Large intestine (tissue), 3 donors: ENCODE results near the gene PHEX. TPM values are rescaled to one million over a fixed set of nuclear protein-coding genes. Genes with fewer than 3 reads are reported as not detected.

Source experiments
- DNase-seq, 2 donors: peaks; one replicate each; pipeline versions ENCODE4 v3.0.0 to v3.0.0-alpha.2; 2013
- H3K27ac ChIP-seq: one replicate; pipeline ENCODE4 v1.5.1; 2013; ENCODE audit warnings: low read length
- H3K27me3 ChIP-seq: 2 replicates; pipeline ENCODE4 v1.6.1; 2013; ENCODE audit warnings: low read length; ENCODE audit not compliant: control insufficient read depth, insufficient read depth
- H3K36me3 ChIP-seq: 2 replicates; pipeline ENCODE4 v1.6.1; 2013; ENCODE audit warnings: low read length; ENCODE audit not compliant: control insufficient read depth, insufficient read depth
- H3K4me1 ChIP-seq: one replicate; pipeline ENCODE4 v1.6.1; 2013; ENCODE audit warnings: low read length; ENCODE audit not compliant: control insufficient read depth, insufficient read depth
- H3K4me3 ChIP-seq: one replicate; pipeline ENCODE4 v1.5.1; 2013; ENCODE audit warnings: low read length
- H3K9me3 ChIP-seq: one replicate; pipeline ENCODE4 v1.6.1; 2013; ENCODE audit warnings: mild to moderate bottlenecking, low read depth, low read length, moderate library complexity; ENCODE audit not compliant: control insufficient read depth
- WGBS: methylation state at CpG from one replicate; pipeline ENCODE4 v1.1.5; 2013; ENCODE audit warnings: low lambda C conversion rate; ENCODE audit not compliant: insufficient coverage; 5-methylcytosine and 5-hydroxymethylcytosine counted together
- polyA plus RNA-seq: library from polyadenylated mRNA; unstranded; fragments of 120-200 nt; gene quantifications from one replicate; pipeline ENCODE4 v1.2.1, GENCODE V29; 2013

Gene PHEX
- polyA plus RNA-seq, 1 donor: 0.55 TPM

GRCh38 chrX:22118161-22118830 is 86.2 kb downstream of the PHEX start:
- H3K27ac ChIP-seq: no peak overlapping the region
- no peak for DNase-seq
- H3K36me3 ChIP-seq: no peaks in the 10 kb centered on the region
- WGBS: no CpG with 5 or more reads among the region's 10 CpGs
- peaks cover 6% of the 10 kb centered on the region for H3K4me1 ChIP-seq
- no peaks in the 10 kb centered on the region for H3K27me3 ChIP-seq
- H3K9me3 ChIP-seq: no peaks in the 10 kb centered on the region
- H3K4me3 ChIP-seq: no peak overlapping the region

- Histone ChIP-seq H3K36me3 (no peaks in the 10 kb centered on the region), H3K4me3 (no peak overlapping the region), H3K4me1 (peaks cover 4% of the 10 kb centered on the region), H3K27me3 (no peaks in the 10 kb centered on the region), H3K9me3 (no peaks in the 10 kb centered on the region), H3K27ac (no peak overlapping the region)
- no CpG with 5 or more reads among the region's 3 CpGs for WGBS
- DNase-seq: no peak
Measured at GRCh38 chrX:22121161-22121560, 89.0 kb downstream of the PHEX start.

- Histone ChIP-seq H3K9me3 (no peaks in the 10 kb centered on the region), H3K4me1 (peaks cover 4% of the 10 kb centered on the region), H3K27ac (no peak overlapping the region), H3K27me3 (no peaks in the 10 kb centered on the region), H3K4me3 (no peak overlapping the region), H3K36me3 (no peaks in the 10 kb centered on the region)
- DNase-seq: no peak
- no CpG with 5 or more reads among the region's 2 CpGs for WGBS
Measured at GRCh38 chrX:22122510-22122909, 90.4 kb downstream of the PHEX start.

GRCh38 chrX:22124098-22124497 is 92.0 kb downstream of the PHEX start:
- Histone ChIP-seq H3K27ac (no peak overlapping the region), H3K4me1 (no peaks in the 10 kb centered on the region), H3K27me3 (no peaks in the 10 kb centered on the region), H3K4me3 (no peak overlapping the region), H3K36me3 (no peaks in the 10 kb centered on the region), H3K9me3 (no peaks in the 10 kb centered on the region)
- no peak for DNase-seq
- 70% methylated on average over 2 of the region's 6 CpGs for WGBS

DNA sequence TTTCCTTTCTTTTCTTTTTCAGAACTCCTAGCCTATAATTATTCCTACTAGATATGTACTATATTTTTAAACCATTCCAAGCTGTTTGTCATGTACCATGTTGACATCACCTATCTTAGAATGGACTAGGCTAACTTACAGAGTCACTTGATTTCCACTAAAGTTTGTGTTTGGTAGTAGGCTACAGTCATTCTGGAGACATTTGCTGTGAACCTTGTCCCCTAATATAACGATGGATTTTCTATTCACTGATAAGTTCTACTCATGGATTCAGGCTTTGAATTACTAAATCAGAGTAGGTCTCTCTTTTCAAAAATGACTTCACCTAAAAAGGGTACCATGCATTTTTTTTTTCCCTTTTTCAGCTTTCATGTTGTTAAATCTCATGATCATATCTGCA is 93.4 kb downstream of the PHEX start:
- H3K27ac ChIP-seq: no peak overlapping the region
- no peak overlapping the region for H3K4me3 ChIP-seq
- no peaks in the 10 kb centered on the region for H3K36me3 ChIP-seq
- H3K9me3 ChIP-seq: no peaks in the 10 kb centered on the region
- WGBS: no CpG with 5 or more reads among the region's 1 CpG
- H3K4me1 ChIP-seq: no peaks in the 10 kb centered on the region
- peak; percentile 37 to 58 for DNase-seq
- H3K27me3 ChIP-seq: no peaks in the 10 kb centered on the region

DNA sequence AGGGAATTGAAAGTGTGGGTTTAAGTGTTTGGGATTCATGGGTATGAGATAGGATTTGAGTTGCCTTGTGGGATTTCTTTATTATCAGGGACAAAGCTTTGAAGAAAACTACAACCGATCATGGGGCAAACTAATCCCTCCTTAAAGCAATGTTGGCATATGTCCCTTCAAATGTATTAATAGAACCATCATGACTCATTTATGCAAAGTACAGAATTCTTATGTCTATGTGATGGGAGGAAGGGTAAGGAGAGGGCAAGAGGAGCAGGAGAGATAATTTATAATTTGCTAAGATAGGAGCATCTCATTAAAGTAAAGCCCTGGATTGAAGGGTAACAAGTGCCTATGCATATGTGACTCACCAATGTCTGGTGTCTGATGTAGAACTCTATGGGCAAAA is 94.2 kb downstream of the PHEX start:
- Histone ChIP-seq H3K36me3 (no peaks in the 10 kb centered on the region), H3K4me3 (no peak overlapping the region), H3K27me3 (no peaks in the 10 kb centered on the region), H3K9me3 (no peaks in the 10 kb centered on the region), H3K4me1 (no peaks in the 10 kb centered on the region), H3K27ac (no peak overlapping the region)
- no peak for DNase-seq
- no CpG with 5 or more reads among the region's 1 CpG for WGBS

- Histone ChIP-seq H3K4me3 (no peak overlapping the region), H3K4me1 (no peaks in the 10 kb centered on the region), H3K27me3 (no peaks in the 10 kb centered on the region), H3K9me3 (no peaks in the 10 kb centered on the region), H3K27ac (no peak overlapping the region), H3K36me3 (no peaks in the 10 kb centered on the region)
- no peak for DNase-seq
- no CpG with 5 or more reads among the region's 4 CpGs for WGBS
Measured at GRCh38 chrX:22128961-22129360, 96.8 kb downstream of the PHEX start.

- Histone ChIP-seq H3K27me3 (no peaks in the 10 kb centered on the region), H3K4me3 (no peak overlapping the region), H3K9me3 (no peaks in the 10 kb centered on the region), H3K36me3 (no peaks in the 10 kb centered on the region), H3K4me1 (no peaks in the 10 kb centered on the region), H3K27ac (no peak overlapping the region)
- DNase-seq: no peak
- WGBS: no CpG with 5 or more reads among the region's 4 CpGs
Measured at GRCh38 chrX:22134681-22135080, 102.6 kb downstream of the PHEX start.

DNA sequence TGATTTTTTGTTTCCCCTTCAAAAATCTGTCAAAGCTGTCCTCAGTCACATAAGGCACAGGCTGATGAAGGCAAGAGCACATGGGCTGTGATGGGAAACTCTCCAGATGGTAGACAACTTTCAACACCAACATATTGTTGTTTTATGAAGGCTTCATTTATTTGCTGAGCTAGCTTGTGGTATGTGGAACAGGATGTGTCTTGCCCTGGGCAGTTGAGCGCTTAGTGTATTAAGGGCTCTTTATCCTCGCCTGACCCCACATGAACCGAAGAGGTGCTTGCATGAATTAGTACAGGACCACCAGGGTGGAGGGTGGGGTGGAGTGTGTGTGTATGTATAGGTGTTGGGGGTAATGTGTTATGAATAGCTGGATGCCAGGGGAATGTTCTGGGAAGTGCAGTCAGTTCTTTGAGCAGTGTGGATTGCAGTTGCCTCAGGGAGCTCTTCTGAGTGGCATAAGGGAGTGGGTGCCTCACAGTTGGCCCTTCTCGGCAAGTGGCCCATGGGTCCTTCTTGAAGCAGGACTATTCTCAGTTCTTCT is 103.1 kb downstream of the PHEX start:
- no peaks in the 10 kb centered on the region for H3K27me3 ChIP-seq
- no CpG with 5 or more reads among the region's 4 CpGs for WGBS
- no peaks in the 10 kb centered on the region for H3K9me3 ChIP-seq
- no peak overlapping the region for H3K27ac ChIP-seq
- no peak overlapping the region for H3K4me3 ChIP-seq
- no peaks in the 10 kb centered on the region for H3K36me3 ChIP-seq
- no peak for DNase-seq
- H3K4me1 ChIP-seq: no peaks in the 10 kb centered on the region

DNA sequence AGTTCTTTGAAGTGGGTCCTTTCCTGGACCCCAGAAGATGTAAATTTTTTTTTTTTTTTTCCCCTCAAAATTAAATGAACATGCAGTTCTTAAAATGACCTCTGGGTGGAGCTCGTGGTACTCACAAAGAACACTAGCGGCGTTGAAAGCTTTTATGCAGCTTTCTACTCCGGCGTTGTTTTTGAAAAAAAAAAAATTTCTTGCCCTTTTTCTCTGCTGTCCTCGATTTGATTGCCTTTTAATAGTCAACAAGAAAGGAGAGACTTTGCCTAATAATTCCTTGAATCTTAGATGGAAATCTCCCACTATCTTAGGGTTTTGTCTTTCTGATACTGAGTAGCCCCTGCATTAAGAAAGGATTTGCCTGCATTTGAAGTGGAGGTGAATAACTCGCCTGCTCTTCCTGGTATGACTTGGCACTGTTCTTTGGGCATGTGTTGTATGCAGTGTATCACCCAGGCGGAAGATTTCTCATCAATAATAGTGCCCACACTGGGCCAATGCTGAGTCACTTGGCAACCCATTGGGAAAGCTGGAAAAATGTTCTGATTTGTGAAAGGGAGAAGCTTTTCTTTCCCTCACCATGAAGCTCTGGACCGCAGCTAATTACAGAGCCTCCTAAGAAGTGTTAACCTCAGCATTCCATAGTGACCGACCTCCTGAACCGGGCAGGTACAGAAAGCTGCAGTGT is 104.0 kb downstream of the PHEX start:
- Histone ChIP-seq H3K36me3 (no peaks in the 10 kb centered on the region), H3K27me3 (no peaks in the 10 kb centered on the region), H3K27ac (no peak overlapping the region), H3K9me3 (no peaks in the 10 kb centered on the region), H3K4me1 (no peaks in the 10 kb centered on the region), H3K4me3 (no peak overlapping the region)
- DNase-seq: peak; percentile 19 to 22
- no CpG with 5 or more reads among the region's 11 CpGs for WGBS
